ENCODE data around the gene KRTAP17-1.

DNA sequence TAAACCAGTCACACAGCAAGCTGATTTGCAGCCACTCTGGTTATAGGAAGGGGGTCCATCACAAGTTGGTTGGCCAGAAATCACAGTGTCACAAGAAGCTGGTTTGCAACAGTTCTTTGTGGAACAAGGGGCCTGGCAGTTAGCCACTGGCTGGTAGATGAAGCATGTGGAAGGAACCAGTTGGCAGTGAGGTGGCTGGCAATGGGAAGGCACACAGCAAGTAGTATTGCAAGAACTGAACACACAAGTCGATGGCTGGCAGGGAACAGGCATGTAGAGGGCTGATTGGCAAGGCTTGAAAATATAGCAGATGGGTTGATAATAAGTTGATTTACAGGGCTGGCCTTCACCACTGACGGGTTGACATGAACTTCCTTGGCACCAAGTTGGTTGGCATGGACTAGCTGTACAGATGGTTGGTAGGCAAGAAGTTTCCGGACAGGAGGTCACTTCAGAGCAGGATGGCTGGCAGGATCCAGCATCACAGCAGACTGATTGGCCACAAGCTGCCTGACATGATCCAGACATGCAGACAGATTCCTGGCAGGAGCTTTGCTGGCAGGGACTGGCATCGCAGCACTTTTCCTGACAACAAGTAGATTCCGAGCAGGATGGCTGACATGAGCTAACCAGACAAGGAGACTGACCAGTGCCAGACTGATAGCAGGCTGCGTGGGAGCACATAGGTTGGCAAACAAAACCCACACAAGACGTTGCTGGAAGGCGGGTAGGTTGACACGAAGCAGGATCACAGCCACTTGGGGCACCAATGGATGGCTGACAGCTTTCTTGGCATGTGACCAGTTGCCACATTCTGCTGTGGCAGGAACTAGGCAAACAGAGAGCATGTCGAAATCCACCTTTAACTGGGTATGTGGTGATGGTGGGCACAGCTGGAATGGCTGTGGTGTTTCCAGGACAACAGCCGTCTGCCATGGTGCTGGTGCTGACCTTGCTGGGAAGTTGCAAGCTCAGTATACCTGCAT lies 13.3 kb downstream of the KRTAP17-1 start, which contains the start of gene KRTAP29-1:
- no peak for TF ChIP-seq POLR2A (IDR thresholded peaks at IDR 0.05)
- TF ChIP-seq, protein P1, sequence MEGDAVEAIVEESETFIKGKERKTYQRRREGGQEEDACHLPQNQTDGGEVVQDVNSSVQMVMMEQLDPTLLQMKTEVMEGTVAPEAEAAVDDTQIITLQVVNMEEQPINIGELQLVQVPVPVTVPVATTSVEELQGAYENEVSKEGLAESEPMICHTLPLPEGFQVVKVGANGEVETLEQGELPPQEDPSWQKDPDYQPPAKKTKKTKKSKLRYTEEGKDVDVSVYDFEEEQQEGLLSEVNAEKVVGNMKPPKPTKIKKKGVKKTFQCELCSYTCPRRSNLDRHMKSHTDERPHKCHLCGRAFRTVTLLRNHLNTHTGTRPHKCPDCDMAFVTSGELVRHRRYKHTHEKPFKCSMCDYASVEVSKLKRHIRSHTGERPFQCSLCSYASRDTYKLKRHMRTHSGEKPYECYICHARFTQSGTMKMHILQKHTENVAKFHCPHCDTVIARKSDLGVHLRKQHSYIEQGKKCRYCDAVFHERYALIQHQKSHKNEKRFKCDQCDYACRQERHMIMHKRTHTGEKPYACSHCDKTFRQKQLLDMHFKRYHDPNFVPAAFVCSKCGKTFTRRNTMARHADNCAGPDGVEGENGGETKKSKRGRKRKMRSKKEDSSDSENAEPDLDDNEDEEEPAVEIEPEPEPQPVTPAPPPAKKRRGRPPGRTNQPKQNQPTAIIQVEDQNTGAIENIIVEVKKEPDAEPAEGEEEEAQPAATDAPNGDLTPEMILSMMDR (IDR thresholded peaks at IDR 0.05) = no peak
- no peak for TF ChIP-seq POLR2AphosphoS5 (IDR thresholded peaks at IDR 0.05)

Data from breast epithelium (tissue), 3 donors.